ENCODE results near the gene ATL1.
A peak's percentile ranks its signal among the peaks of the same experiment; 100 is the strongest.
"Not testable (repeated sequence)": the region's sequence is repeated elsewhere in the genome, so short reads cannot be mapped to it uniquely, and the experiment has no call there.

ATL1 gene

GRCh38 chr14:50664579-50664978 lies 104.6 kb downstream of the ATL1 start:
- DNase-seq = not testable (repeated sequence)

GRCh38 chr14:50665300-50665699 lies 105.4 kb downstream of the ATL1 start:
- not testable (repeated sequence) for DNase-seq

- peak; percentile 55 for DNase-seq
Observed at GRCh38 chr14:50666772-50667683, 107.1 kb downstream of the ATL1 start.

- DNase-seq = no peak
Observed at GRCh38 chr14:50667684-50667995, 107.7 kb downstream of the ATL1 start.

DNA sequence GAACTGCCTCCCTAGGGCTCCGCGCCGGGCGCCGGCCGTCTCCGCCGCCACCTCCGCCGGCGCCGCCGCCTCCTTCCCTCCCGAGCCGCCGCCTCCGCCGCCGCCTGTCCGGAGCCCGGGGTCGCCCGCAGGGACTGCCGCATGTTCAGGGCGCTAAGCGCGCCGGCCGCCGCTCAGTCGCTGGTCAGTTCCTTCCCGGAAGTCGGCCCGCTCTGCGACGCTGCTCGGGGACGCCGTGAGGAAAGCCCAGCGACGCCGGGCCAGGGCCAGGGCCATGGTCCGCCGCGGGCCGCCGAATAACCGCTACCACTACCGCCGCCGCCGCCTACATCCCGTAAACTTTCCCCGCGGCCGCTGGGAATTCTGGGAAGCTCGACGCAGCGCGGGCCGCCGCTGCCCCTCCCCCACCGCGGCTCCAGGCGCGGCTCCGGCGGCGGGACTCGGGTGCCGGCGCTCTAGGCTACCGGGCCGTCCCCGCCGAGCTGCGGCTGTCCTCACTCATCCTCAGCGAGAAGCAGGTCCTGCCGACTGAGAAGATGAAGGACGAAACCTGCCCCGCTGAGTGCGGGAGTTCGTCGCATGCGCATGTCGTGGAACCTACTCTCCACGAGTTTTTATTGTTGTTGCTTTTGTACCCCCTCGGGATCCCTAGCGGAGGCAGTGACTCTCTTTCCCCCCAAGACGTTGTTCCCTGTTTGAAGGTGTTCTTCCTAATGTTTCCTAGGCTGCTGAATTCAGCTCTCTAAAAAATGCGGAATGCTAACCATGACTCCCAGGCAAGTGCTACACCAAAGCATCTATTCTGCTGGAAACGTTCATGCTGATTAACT lies 108.3 kb downstream of the ATL1 start, which contains the start of gene SAV1:
SAV1 (minus strand) TSS at position 311 of the 830 bp plus-strand sequence. CDS start 339 bp downstream, outside the sequence.
- peak; percentile 88 for DNase-seq

DNA sequence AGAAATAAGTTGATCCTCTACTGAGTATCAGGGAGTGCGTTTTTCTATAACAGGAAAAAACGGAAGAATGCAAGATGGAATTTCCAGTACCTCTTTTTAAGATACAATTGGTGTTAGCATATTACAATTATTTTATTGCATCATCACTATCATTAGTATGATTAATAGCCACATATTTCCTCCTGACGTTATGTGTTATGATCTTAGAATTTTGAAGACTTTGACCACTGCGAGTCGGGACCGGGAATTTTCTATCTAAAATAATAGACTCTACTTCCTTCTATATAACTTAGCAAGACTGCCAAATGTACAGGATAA lies 108.8 kb downstream of the ATL1 start:
- no peak for DNase-seq

DNA sequence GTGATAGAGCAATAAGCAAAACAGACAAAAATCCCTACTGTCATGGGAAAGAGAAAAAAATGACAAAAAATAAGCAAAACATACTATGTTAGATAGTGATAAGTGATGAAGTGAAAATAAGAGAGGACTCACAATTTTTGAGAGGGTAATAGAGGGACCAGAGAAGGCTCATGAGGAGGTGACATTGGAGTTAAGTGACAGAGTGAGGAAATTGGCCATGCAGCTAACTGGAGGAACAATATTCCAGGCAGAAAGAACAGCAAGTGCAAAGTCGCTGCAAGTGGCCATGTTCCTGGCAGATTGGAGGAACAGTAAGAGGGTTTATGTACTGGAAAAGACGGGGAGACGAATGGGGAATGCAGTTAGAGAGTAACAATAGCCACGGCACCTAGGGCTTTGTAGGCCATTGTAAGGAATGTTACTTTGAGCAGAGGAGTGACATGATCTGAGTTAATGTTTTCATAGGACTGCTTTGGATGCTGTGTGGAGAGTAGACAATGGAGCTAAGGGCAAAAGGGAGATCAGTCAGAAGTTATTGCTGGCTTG lies 109.6 kb downstream of the ATL1 start:
- DNase-seq = no peak

DNA sequence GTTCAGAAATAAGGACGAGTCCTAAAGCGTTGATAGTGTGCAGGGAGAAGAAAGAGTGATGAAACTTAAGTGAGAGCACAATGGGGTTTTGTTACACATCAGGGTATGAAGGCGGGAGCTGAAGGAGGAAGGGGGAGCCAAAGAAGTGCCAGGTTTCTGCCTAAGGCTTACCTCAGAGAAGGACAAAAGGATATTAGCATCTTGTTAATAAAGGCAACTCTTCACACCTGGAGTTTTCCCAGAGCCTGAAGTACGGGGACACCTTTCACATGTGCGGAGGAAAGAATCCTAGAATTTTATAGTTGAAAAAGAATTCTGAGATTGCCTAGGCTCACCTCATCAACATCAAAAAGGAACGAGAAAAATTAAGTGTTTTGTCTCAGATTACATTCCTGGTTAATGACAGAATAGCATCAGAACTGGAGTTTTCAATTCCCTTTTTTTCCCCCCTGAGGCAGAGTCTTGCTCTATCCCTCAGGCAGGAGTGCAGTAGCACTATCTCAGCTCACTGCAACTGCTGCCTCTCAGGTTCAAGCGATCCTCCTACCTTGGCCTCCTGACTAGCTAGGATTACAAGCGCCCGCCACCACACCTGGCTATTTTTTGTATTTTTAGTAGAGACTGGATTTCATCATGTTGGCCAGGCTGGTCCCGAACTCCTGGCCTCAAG lies 110.4 kb downstream of the ATL1 start:
- no peak for DNase-seq

DNA sequence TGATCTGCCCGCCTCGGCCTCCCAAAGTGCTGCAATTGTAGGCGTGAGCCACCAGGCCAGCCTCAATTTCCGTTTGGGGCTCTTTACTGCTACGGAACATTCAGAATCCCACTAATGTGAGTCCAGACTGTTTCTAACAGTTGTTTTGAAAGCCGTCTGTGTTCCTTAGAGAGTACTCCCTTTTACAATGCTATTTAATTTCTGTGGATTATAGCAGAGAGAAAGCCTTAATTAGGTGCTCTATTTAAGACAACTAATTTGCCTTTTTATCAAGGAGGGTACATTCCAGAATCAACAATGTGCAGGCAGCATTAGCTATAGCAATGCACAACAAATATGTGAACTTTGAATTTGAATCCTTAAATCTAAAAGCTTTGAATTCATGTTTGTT lies 110.9 kb downstream of the ATL1 start:
- DNase-seq = no peak

- no peak for DNase-seq
Observed at GRCh38 chr14:50675597-50675996, 115.7 kb downstream of the ATL1 start.

DNA sequence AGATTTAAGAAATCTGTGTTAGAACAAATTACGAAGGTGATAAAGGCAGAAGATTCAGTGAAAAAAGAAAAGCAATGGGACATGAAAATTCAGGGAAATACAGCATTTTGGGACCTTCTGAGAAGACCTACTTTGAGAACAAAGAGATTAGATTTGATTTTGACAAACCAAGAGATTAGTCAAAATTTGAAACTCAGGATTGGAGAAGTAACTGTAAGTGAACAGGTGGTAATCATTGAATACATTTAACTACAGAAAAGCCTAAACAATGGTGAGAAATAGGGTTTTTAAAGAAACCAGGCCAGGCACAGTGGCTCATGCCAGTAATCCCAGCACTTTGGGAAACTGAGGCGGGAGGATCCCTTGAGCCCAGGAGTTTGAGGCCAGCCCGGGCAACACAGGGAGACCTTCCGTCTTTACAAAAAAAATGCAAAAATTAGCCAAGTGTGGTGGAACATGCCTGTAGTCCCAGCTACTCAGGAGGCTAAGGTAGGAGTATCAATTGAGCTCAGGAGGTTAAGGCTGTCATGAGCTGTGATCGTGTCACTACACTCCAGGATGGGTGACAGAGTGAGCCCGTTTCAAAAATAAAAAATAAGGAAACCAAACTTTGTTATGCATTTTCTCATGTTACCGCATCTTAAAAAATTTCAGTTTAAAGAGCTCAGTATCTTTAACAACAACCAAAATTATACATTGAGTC lies 117.0 kb downstream of the ATL1 start:
- DNase-seq = no peak

GRCh38 chr14:50677527-50678063 lies 117.7 kb downstream of the ATL1 start:
- no peak for DNase-seq

DNA sequence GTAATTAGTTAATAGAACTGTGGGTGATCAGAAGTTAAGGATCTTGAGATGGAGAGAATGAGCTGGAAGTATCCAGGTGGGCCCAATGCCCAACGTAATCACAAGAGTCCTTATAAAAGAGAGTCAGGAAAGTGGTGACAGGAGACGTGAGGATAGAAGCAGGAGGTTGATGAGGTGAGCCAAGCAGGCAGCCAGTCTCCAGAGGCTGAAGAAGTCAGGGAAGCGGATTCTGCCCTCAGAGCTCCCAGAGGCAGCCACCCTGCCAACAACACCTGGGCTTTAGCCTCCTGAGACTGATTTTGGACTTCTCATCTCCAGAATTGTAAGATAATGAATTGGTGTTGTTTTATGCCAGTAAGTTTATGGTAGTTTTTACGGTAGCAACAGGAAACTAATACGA lies 118.2 kb downstream of the ATL1 start:
- no peak for DNase-seq

GRCh38 chr14:50679674-50680073 lies 119.7 kb downstream of the ATL1 start:
- DNase-seq = no peak

Measured in femur (tissue), 1 donor.